VCaP (cell line): ENCODE results near the gene MAS1L.

Experiments used
- H3K27ac ChIP-seq: fragments of 450-650 bp; 2 replicates; pipeline ENCODE4 v1.5.1; 2017
- CTCF ChIP-seq: fragments of 450-650 bp; conservative IDR thresholded peaks from 2 replicates; pipeline ENCODE4 v1.5.1; 2017; ENCODE audit warnings: mild to moderate bottlenecking, moderate library complexity

The MAS1L gene

GRCh38 chr6:29502181-29502580 is 14.4 kb upstream of the MAS1L start:
- no peak for TF ChIP-seq CTCF
- no peak overlapping the region for H3K27ac ChIP-seq

GRCh38 chr6:29501106-29501505 is 13.3 kb upstream of the MAS1L start:
- no peak overlapping the region for H3K27ac ChIP-seq
- no peak for TF ChIP-seq CTCF

- no peak overlapping the region for H3K27ac ChIP-seq
- no peak for TF ChIP-seq CTCF
Measured at GRCh38 chr6:29500594-29500993, 12.8 kb upstream of the MAS1L start.

GRCh38 chr6:29499704-29500103 is 11.9 kb upstream of the MAS1L start:
- H3K27ac ChIP-seq, result no peak overlapping the region

GRCh38 chr6:29496961-29497360 is 9.2 kb upstream of the MAS1L start:
- no peak for TF ChIP-seq CTCF
- H3K27ac ChIP-seq, result no peak overlapping the region

More at GRCh38 chr6:29499704-29500103, 11.9 kb upstream of the MAS1L start:
- no peak for TF ChIP-seq CTCF

GRCh38 chr6:29495571-29495970 is 7.8 kb upstream of the MAS1L start:
- no peak for TF ChIP-seq CTCF
- no peak overlapping the region for H3K27ac ChIP-seq

- no peak for TF ChIP-seq CTCF
- no peak overlapping the region for H3K27ac ChIP-seq
Measured at GRCh38 chr6:29494131-29494530, 6.4 kb upstream of the MAS1L start.

GRCh38 chr6:29493261-29493660 is 5.5 kb upstream of the MAS1L start:
- no peak overlapping the region for H3K27ac ChIP-seq
- no peak for TF ChIP-seq CTCF
